Vagina (tissue), 2 donors: ENCODE measurements around the gene CNNM2. TPM values are rescaled to one million over a fixed set of nuclear protein-coding genes. Genes with fewer than 3 reads are reported as not detected.

ENCODE experiments used
- DNase-seq, 2 donors: peaks; one replicate each; pipeline ENCODE4 v3.0.0-alpha.2; 2017; ENCODE audit errors: extremely low spot score in 2 of 2
- H3K27ac ChIP-seq: fragments of 200-600 bp; sonication (generic); one replicate; pipeline ENCODE4 v1.5.1; 2019
- H3K27me3 ChIP-seq: fragments of 200-600 bp; sonication (generic); one replicate; pipeline ENCODE4 v1.5.1; 2019
- H3K36me3 ChIP-seq, 2 donors: fragments of 200-600 bp; sonication (generic); one replicate each; pipeline ENCODE4 v1.5.1; 2017 to 2019
- H3K4me1 ChIP-seq: fragments of 200-600 bp; sonication (generic); one replicate; pipeline ENCODE4 v1.5.1; 2019
- H3K4me3 ChIP-seq, 2 donors: fragments of 200-600 bp; sonication (generic); 1 replicate in 1 of 2; 2 replicates in 1 of 2; pipeline ENCODE4 v1.5.1; 2016 to 2019
- H3K9me3 ChIP-seq: fragments of 200-600 bp; sonication (generic); one replicate; pipeline ENCODE4 v1.5.1; 2019
- POLR2A ChIP-seq, 2 donors: fragments of 450-650 bp; IDR thresholded peaks; one replicate each; pipeline ENCODE4 v1.6.1; 2017; ENCODE audit warnings: antibody characterized with exemption in 2 of 2, mild to moderate bottlenecking in 2 of 2, moderate library complexity in 2 of 2
- POLR2AphosphoS5 ChIP-seq, 2 donors: sonication (generic); formaldehyde crosslinking; IDR thresholded peaks; one replicate each; pipeline ENCODE4 v1.9.0; 2017; ENCODE audit warnings: antibody characterized with exemption in 2 of 2, mild to moderate bottlenecking in 2 of 2, low read depth in 1 of 2; ENCODE audit not compliant: insufficient read depth in 1 of 2
- intact Hi-C: fragments of 100-400 bp; cut with DNase I; formaldehyde crosslinking; loops from one replicate; pipeline ENCODE4 v1.15.1; 2023
- total RNA-seq: library from RNA; depleted of rRNA; stranded (reverse); fragments of >200 nt; gene quantifications from one replicate; pipeline ENCODE4 v1.2.3, GENCODE V29; 2016
- TF ChIP-seq, protein P1 (sequence below), 3 experiments: fragments of 450-650 bp in 2 of 3; fragments of 200-600 bp in 1 of 3; sonication (generic) in 1 of 3; IDR thresholded peaks; one replicate each; pipeline ENCODE4 v1.5.1; 2017 to 2019; ENCODE audit warnings: antibody characterized with exemption in 3 of 3, mild to moderate bottlenecking in 2 of 3, moderate library complexity in 2 of 3

Gene CNNM2
- total RNA-seq, 1 donor from 2014 or later = 9.6 TPM

DNA sequence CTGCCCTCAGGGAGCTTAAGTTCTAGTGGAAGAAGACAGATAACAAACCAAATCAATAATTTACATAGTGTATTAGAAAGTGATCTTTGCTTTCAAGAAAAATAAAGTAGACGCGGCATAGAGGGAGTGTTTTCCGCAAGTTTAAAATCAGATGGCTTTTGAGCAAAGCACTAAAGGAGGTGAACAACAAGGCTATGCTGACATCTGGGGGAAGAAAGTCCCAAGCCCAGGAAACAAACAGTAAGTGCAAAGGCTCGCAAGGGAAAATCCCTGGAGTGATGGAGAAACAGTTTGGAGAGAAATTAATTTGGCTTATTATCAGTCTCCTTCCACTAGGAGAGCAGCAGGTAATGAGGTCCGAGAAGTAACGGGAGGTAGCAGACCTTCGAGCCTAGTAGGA, 1.9 kb upstream of the CNNM2 start:
- intact Hi-C loops = loop anchor here (2.0 kb wide), 1 partner anchor 153 kb away; no protein-coding TSS in a partner anchor
- no peak for TF ChIP-seq POLR2AphosphoS5 (IDR thresholded peaks at IDR 0.05; ENCODE audit: insufficient read depth in 1 of 2, low read depth in 1 of 2)
- no peak for TF ChIP-seq POLR2A (IDR thresholded peaks at IDR 0.05)
- TF ChIP-seq, protein P1, sequence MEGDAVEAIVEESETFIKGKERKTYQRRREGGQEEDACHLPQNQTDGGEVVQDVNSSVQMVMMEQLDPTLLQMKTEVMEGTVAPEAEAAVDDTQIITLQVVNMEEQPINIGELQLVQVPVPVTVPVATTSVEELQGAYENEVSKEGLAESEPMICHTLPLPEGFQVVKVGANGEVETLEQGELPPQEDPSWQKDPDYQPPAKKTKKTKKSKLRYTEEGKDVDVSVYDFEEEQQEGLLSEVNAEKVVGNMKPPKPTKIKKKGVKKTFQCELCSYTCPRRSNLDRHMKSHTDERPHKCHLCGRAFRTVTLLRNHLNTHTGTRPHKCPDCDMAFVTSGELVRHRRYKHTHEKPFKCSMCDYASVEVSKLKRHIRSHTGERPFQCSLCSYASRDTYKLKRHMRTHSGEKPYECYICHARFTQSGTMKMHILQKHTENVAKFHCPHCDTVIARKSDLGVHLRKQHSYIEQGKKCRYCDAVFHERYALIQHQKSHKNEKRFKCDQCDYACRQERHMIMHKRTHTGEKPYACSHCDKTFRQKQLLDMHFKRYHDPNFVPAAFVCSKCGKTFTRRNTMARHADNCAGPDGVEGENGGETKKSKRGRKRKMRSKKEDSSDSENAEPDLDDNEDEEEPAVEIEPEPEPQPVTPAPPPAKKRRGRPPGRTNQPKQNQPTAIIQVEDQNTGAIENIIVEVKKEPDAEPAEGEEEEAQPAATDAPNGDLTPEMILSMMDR (IDR thresholded peaks at IDR 0.05) = no peak

DNA sequence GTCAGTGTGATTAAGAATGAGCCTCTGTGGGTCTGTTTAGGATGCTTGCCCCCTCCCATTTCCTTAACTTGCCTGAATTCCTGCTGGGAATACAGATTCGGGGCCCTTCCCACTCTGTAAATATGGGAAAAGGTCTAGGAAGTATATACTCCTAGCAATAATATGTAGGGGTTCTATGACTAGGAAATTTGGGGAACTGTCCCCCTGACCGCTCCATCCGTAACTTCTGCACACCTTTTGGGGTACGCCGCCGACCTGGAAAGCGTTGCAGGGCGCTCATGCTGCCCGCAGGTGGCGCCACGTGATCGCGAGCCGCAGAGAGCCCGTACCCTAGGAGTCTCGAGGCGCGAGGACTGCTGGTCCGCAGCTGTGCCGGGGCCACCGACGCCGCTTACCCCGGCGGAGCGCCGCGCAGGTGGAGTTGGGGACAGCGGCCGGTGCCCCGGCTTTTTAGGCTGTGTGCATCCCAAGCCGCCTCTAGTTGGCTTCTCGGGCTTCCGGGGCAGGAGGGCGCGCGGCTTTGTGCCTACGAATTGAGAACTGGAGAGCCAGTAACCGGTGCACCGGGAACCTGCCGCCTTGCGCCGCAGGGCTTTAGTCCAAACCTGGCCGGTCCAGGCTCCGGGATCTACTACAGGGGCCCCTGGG, 656 bp upstream of the CNNM2 start:
- H3K27ac ChIP-seq = peak overlapping the region; percentile 99
- no peak for DNase-seq
- peaks cover 34% of the 10 kb centered on the region for H3K4me1 ChIP-seq
- H3K4me3 ChIP-seq = peak overlapping the region; percentile 83 to 85
- intact Hi-C loops = loop anchor here (2.0 kb wide), 1 partner anchor 151 kb away; no protein-coding TSS in a partner anchor
- H3K36me3 ChIP-seq = no peaks in the 10 kb centered on the region
- H3K9me3 ChIP-seq = no peaks in the 10 kb centered on the region
- H3K27me3 ChIP-seq = no peaks in the 10 kb centered on the region
- TF ChIP-seq POLR2A (IDR thresholded peaks at IDR 0.05) (no peak), POLR2AphosphoS5 (IDR thresholded peaks at IDR 0.05; ENCODE audit: insufficient read depth in 1 of 2, low read depth in 1 of 2) (no peak)
- TF ChIP-seq, protein P1 (IDR thresholded peaks at IDR 0.05) = peak; percentile 83 to 99 (median 97)

More for the DNA sequence above, 1.9 kb upstream of the CNNM2 start:
- DNase-seq = no peak
- no peaks in the 10 kb centered on the region for H3K36me3 ChIP-seq
- H3K4me1 ChIP-seq = peaks cover 23% of the 10 kb centered on the region
- H3K27me3 ChIP-seq = no peaks in the 10 kb centered on the region
- H3K27ac ChIP-seq = no peak overlapping the region
- H3K4me3 ChIP-seq = no peak overlapping the region
- no peaks in the 10 kb centered on the region for H3K9me3 ChIP-seq

DNA sequence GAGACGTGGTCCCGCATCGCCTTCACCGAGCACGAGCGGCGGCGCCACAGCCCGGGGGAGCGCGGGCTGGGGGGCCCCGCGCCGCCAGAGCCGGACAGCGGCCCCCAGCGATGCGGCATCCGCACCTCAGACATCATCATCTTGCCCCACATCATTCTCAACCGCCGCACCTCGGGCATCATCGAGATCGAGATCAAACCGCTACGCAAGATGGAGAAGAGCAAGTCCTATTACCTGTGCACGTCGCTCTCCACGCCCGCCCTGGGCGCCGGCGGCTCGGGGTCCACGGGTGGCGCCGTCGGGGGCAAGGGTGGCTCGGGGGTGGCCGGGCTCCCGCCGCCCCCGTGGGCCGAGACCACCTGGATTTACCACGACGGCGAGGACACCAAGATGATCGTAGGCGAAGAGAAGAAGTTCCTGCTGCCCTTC, 737 bp downstream of the CNNM2 start:
- intact Hi-C loops = loop anchor here (2.0 kb wide), 1 partner anchor 326 kb away; the partner anchor contains the start of gene RPEL1
- no peaks in the 10 kb centered on the region for H3K27me3 ChIP-seq
- no peak for DNase-seq
- peak overlapping the region; percentile 83 to 85 for H3K4me3 ChIP-seq
- H3K36me3 ChIP-seq = no peaks in the 10 kb centered on the region
- peaks cover 48% of the 10 kb centered on the region for H3K4me1 ChIP-seq
- peak overlapping the region; percentile 99 for H3K27ac ChIP-seq
- TF ChIP-seq POLR2A (IDR thresholded peaks at IDR 0.05) (no peak), POLR2AphosphoS5 (IDR thresholded peaks at IDR 0.05; ENCODE audit: insufficient read depth in 1 of 2, low read depth in 1 of 2) (no peak)
- TF ChIP-seq, protein P1 (IDR thresholded peaks at IDR 0.05) = no peak
- no peaks in the 10 kb centered on the region for H3K9me3 ChIP-seq

DNA sequence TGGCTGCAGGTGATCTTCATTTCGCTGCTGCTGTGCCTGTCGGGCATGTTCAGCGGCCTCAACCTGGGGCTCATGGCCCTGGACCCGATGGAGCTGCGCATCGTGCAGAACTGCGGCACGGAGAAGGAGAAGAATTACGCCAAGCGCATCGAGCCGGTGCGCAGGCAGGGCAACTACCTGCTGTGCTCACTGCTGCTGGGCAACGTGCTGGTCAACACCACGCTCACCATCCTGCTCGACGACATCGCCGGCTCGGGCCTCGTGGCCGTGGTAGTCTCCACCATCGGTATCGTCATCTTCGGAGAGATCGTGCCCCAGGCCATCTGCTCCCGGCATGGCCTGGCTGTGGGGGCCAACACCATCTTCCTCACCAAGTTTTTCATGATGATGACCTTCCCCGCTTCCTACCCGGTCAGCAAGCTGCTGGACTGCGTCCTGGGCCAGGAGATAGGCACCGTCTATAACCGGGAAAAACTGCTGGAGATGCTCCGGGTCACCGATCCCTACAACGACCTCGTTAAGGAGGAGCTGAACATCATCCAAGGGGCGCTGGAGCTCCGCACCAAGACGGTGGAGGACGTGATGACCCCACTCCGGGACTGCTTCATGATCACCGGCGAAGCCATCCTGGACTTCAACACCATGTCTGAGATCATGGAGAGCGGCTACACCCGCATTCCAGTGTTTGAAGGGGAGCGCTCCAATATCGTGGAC, 1.3 kb downstream of the CNNM2 start:
- no peaks in the 10 kb centered on the region for H3K27me3 ChIP-seq
- H3K4me1 ChIP-seq = peaks cover 54% of the 10 kb centered on the region
- H3K4me3 ChIP-seq = peak overlapping the region; percentile 83 to 85
- intact Hi-C loops = loop anchor here (2.0 kb wide), 1 partner anchor 325 kb away; the partner anchor contains the start of gene RPEL1
- peak overlapping the region; percentile 99 for H3K27ac ChIP-seq
- DNase-seq = peak in 1 of 2 donors; percentile 87
- no peaks in the 10 kb centered on the region for H3K36me3 ChIP-seq
- TF ChIP-seq, protein P1 (IDR thresholded peaks at IDR 0.05) = no peak
- TF ChIP-seq POLR2AphosphoS5 (IDR thresholded peaks at IDR 0.05; ENCODE audit: insufficient read depth in 1 of 2, low read depth in 1 of 2) = no peak
- TF ChIP-seq POLR2A (IDR thresholded peaks at IDR 0.05) = no peak
- H3K9me3 ChIP-seq = no peaks in the 10 kb centered on the region
